Measurements from ENCODE around the gene PSMB7.

Gene PSMB7

DNA sequence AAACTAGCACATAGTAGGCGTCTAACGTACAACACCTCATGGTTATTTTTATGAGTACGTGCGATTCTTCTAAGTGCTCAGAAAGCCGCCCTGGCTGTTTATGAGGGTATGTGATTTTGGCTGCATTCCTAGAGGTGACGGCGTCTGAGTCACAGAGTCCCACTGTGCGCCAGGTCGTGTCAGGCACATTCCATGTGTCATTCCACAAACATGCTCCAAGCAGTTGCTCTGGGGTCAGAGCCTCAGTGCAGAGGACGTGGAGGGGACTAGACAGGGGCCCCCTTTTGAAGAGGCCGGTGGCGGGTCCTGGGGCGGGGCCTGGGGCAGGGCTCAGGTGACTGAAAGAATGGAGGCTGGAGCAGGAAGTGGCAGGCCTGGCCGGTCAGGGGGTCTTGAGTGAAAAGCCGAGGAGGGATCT, 105.6 kb downstream of the PSMB7 start:
- Histone ChIP-seq H3K4me1 (ENCODE audit: insufficient read depth, insufficient read length) (peaks cover 23% of the 10 kb centered on the region), H3K36me3 (ENCODE audit: insufficient read depth, insufficient read length, low read length) (peaks cover 77% of the 10 kb centered on the region), H3K9ac (ENCODE audit: insufficient read length, low read depth) (peak overlapping the region; percentile 43), H3K4me3 (ENCODE audit: insufficient read length, low read depth) (no peak overlapping the region), H3K9me3 (ENCODE audit: insufficient read depth, low read length) (no peaks in the 10 kb centered on the region), H3K27me3 (ENCODE audit: insufficient read depth, insufficient read length) (no peaks in the 10 kb centered on the region)
- TF ChIP-seq ZNF274 (IDR thresholded peaks at IDR 0.05; ENCODE audit: low read depth, low read length) (no peak), YY1 (IDR thresholded peaks at IDR 0.05; ENCODE audit: insufficient read depth, insufficient read length) (no peak), SUZ12 (IDR thresholded peaks at IDR 0.05; ENCODE audit: extremely low read depth, insufficient read depth, insufficient read length) (no peak)
- DNase-seq (ENCODE audit: low read depth, low spot score) = peak; percentile 40

DNA sequence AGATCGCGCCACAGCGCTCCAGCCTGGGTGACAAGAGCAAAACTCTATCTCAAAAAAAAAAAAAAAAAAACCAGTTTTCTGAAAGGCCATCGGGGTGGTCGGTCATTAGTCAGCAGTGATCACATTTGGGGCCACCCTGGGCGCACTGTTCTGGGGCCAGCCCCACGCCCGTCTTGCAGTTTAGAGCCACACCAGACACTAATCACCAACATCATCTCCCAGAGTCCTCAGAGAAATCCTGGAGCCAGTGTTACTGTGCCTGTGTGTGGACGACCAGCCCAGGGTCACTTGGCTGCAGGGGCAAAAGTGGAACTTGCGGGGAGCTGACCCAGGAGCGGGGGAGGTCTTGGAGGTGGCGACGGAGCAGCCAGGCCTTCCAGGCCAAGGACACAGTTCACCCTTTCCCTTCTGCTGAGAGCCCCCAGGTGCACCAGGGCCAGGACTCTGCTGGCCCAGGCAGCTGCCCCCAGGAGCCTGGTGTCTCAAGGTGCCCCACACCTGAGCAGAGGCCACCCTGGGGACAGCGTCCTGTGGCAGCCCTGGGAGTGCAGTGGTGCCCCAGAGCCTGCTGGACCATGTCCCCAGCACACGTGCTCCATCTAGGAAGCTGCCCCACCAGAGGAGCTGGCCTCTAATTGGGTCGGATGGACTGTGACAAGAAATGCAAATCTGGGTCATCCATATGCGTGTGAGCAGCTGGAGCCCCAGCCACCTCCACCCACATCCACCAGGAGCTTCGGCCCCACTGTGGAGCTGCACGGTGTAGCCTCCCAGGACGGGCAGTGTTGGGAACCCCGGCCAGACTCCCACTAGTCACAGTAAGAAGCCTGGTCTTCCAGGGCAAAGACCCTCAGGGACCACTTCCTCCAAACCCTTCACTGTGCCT, 106.4 kb downstream of the PSMB7 start:
- Histone ChIP-seq H3K9me3 (ENCODE audit: insufficient read depth, low read length) (no peaks in the 10 kb centered on the region), H3K9ac (ENCODE audit: insufficient read length, low read depth) (peak overlapping the region; percentile 58), H3K36me3 (ENCODE audit: insufficient read depth, insufficient read length, low read length) (peaks cover 77% of the 10 kb centered on the region), H3K4me3 (ENCODE audit: insufficient read length, low read depth) (no peak overlapping the region), H3K27me3 (ENCODE audit: insufficient read depth, insufficient read length) (no peaks in the 10 kb centered on the region), H3K4me1 (ENCODE audit: insufficient read depth, insufficient read length) (peaks cover 23% of the 10 kb centered on the region)
- no peak for DNase-seq (ENCODE audit: low read depth, low spot score)
- TF ChIP-seq SUZ12 (IDR thresholded peaks at IDR 0.05; ENCODE audit: extremely low read depth, insufficient read depth, insufficient read length) = no peak
- no peak for TF ChIP-seq ZNF274 (IDR thresholded peaks at IDR 0.05; ENCODE audit: low read depth, low read length)
- no peak for TF ChIP-seq YY1 (IDR thresholded peaks at IDR 0.05; ENCODE audit: insufficient read depth, insufficient read length)

DNA sequence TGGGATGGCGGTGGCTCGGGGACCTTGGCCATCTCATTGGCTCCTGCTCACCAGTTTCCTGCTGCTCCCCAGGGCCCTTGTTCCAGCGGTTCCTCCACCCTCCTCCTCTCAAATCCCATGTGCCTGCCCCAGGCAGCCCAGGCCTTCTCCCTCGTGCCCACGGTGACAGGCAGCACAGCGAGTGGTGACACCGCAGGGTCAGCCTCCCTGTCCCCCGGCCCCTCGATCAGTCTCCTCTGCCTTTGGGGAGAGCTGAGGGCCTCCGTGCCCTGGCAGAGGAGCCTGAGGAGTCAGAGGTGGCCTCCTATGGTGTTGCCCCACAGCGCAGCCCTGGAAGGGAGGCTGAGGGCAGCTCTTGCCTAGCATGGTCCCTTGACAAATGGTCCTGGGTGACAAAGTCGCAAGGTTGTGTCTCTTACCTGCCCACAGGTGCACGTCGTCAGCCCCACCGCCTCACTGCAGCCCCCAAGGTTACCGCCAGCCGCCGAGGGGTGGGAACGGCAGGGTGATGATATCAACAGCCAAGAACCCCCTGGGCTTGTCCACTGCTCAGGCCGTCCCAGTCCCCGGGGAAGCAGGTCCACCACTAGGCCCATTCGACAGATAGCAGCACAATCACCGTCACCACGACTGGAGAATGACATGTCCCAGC, 107.7 kb downstream of the PSMB7 start:
- H3K4me1 ChIP-seq (ENCODE audit: insufficient read depth, insufficient read length) = peaks cover 23% of the 10 kb centered on the region
- no peak overlapping the region for H3K9ac ChIP-seq (ENCODE audit: insufficient read length, low read depth)
- H3K36me3 ChIP-seq (ENCODE audit: insufficient read depth, insufficient read length, low read length) = peaks cover 77% of the 10 kb centered on the region
- DNase-seq (ENCODE audit: low read depth, low spot score) = no peak
- H3K27me3 ChIP-seq (ENCODE audit: insufficient read depth, insufficient read length) = no peaks in the 10 kb centered on the region
- TF ChIP-seq ZNF274 (IDR thresholded peaks at IDR 0.05; ENCODE audit: low read depth, low read length) (no peak), SUZ12 (IDR thresholded peaks at IDR 0.05; ENCODE audit: extremely low read depth, insufficient read depth, insufficient read length) (no peak), YY1 (IDR thresholded peaks at IDR 0.05; ENCODE audit: insufficient read depth, insufficient read length) (no peak)
- H3K9me3 ChIP-seq (ENCODE audit: insufficient read depth, low read length) = no peaks in the 10 kb centered on the region
- no peak overlapping the region for H3K4me3 ChIP-seq (ENCODE audit: insufficient read length, low read depth)

DNA sequence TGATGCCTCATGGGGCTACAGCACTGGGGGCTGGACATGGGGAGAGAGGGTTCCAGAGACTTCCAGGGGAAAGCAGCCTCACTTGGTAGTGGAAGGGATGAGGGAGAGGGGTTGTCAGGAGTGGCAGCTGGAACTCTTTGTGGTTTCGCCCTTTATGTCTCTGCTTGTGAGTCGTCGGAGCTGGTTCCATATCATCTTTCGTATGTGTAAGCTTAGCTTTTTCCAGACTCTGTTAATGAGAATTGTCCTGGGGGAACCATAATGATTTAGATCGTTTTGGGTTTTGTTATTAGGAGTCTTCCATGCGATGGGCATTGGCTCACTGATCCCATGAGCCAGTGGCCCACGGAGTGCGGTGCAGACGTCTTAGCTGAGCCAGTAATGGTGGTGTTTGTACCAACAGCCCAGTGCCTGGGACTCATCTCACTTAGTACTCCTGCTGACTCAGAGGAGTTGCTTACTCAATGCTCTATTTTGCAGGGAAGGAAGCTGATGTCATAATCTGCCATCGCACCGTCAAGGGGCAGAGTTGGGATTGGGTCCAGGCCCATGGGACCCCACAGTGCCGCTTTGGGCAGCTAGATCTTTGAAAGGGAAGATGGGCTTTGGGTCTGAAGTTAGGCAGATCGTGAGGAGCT, 109.0 kb downstream of the PSMB7 start:
- Histone ChIP-seq H3K9me3 (ENCODE audit: insufficient read depth, low read length) (no peaks in the 10 kb centered on the region), H3K36me3 (ENCODE audit: insufficient read depth, insufficient read length, low read length) (peaks cover 77% of the 10 kb centered on the region), H3K27me3 (ENCODE audit: insufficient read depth, insufficient read length) (no peaks in the 10 kb centered on the region), H3K4me1 (ENCODE audit: insufficient read depth, insufficient read length) (peaks cover 20% of the 10 kb centered on the region), H3K9ac (ENCODE audit: insufficient read length, low read depth) (no peak overlapping the region), H3K4me3 (ENCODE audit: insufficient read length, low read depth) (no peak overlapping the region)
- TF ChIP-seq YY1 (IDR thresholded peaks at IDR 0.05; ENCODE audit: insufficient read depth, insufficient read length) (no peak), ZNF274 (IDR thresholded peaks at IDR 0.05; ENCODE audit: low read depth, low read length) (no peak), SUZ12 (IDR thresholded peaks at IDR 0.05; ENCODE audit: extremely low read depth, insufficient read depth, insufficient read length) (no peak)
- no peak for DNase-seq (ENCODE audit: low read depth, low spot score)

DNA sequence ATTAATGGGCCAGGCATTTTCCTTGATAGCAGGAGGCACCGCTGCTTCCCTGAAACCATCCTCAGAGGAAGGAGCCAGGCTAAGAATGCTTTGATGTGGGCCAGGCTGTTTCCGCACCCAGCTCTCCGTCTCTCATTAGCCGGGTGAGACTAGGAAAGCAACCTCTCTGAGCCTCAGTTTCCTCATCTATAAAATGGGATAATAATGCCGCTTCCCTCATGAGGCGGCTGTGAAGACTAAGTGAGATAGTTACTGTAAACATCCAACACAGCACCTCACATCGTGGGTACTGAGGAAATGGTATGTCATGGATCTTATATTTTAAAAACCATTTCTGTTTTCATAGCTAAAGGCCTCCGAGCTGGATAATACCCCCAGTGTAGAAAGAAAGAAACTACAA, 111.0 kb downstream of the PSMB7 start:
- Histone ChIP-seq H3K27me3 (ENCODE audit: insufficient read depth, insufficient read length) (no peaks in the 10 kb centered on the region), H3K9ac (ENCODE audit: insufficient read length, low read depth) (no peak overlapping the region), H3K36me3 (ENCODE audit: insufficient read depth, insufficient read length, low read length) (peaks cover 65% of the 10 kb centered on the region), H3K4me3 (ENCODE audit: insufficient read length, low read depth) (no peak overlapping the region), H3K4me1 (ENCODE audit: insufficient read depth, insufficient read length) (peaks cover 14% of the 10 kb centered on the region), H3K9me3 (ENCODE audit: insufficient read depth, low read length) (no peaks in the 10 kb centered on the region)
- TF ChIP-seq YY1 (IDR thresholded peaks at IDR 0.05; ENCODE audit: insufficient read depth, insufficient read length) (no peak), SUZ12 (IDR thresholded peaks at IDR 0.05; ENCODE audit: extremely low read depth, insufficient read depth, insufficient read length) (no peak), ZNF274 (IDR thresholded peaks at IDR 0.05; ENCODE audit: low read depth, low read length) (no peak)
- DNase-seq (ENCODE audit: low read depth, low spot score) = no peak

DNA sequence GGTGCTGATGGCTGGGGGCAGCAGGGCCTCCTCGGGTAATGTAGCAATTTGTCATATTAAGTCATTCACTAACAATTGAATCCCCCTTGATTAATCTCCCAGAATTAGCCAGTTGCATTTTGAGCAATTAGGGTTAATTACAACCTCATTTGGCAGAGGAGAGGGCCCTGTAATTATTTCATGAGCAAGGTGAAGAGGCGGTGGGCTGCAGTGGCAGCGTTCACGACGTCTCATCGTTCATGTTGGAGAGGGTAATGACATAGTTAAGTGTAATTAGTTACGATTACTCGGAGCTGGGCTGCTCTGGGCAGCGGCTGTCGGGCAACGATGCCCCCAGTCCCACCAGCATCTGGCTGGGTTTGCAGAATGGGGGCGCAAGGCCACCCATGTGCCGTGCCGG, 111.5 kb downstream of the PSMB7 start:
- TF ChIP-seq ZNF274 (IDR thresholded peaks at IDR 0.05; ENCODE audit: low read depth, low read length) (no peak), YY1 (IDR thresholded peaks at IDR 0.05; ENCODE audit: insufficient read depth, insufficient read length) (no peak), SUZ12 (IDR thresholded peaks at IDR 0.05; ENCODE audit: extremely low read depth, insufficient read depth, insufficient read length) (no peak)
- H3K27me3 ChIP-seq (ENCODE audit: insufficient read depth, insufficient read length) = no peaks in the 10 kb centered on the region
- peaks cover 64% of the 10 kb centered on the region for H3K36me3 ChIP-seq (ENCODE audit: insufficient read depth, insufficient read length, low read length)
- no peak for DNase-seq (ENCODE audit: low read depth, low spot score)
- H3K4me3 ChIP-seq (ENCODE audit: insufficient read length, low read depth) = no peak overlapping the region
- no peaks in the 10 kb centered on the region for H3K9me3 ChIP-seq (ENCODE audit: insufficient read depth, low read length)
- H3K4me1 ChIP-seq (ENCODE audit: insufficient read depth, insufficient read length) = peaks cover 10% of the 10 kb centered on the region
- H3K9ac ChIP-seq (ENCODE audit: insufficient read length, low read depth) = no peak overlapping the region
